ENCODE results near the gene GRM4. TPM values are rescaled to one million over a fixed set of nuclear protein-coding genes. Genes with fewer than 3 reads are reported as not detected.
A peak's percentile ranks its signal among the peaks of the same experiment; 100 is the strongest.

The GRM4 gene
- total and polyA plus RNA-seq, 9 of the 15 experiments (the other 6 are each of a cell fraction or from before 2014, with no cell fraction given) = 0.18 TPM; not detected in 8

DNA sequence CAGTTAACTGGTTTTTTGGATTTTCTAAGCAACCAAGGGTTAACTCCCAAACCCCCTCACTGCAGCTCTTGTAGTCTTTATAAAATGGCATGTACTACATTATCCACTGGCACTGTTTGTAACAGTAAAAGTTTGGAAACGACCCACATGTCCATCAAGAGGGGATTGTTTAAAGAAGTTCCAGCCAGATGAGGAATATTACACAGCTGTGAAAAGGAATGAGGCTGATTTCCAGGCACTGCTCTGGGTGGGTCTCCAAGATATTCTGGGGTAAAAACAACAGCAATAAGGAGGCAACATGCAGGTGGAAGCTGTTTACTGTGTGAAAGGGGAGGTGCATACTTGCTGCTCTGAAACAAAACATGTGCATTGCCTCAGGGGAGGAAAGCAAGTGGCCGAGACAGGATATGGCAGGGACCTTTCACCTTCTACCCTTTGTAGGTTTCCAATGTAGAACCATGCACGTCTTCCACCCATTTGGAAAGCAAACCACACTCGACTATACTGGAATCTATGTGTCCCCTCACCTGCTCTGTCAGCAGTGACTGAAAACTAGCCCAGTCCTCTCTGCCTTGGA, 51.9 kb downstream of the GRM4 start:
- Histone ChIP-seq H3K9me1 (ENCODE audit: control insufficient read depth, insufficient read depth, low read length) (no peaks in the 10 kb centered on the region), H3K9ac (ENCODE audit: insufficient read depth in 1 of 2, low read depth in 2 of 2, low read length in 2 of 2) (no peak overlapping the region), H3K4me3 (no peak overlapping the region), H3K4me2 (ENCODE audit: insufficient read depth, low read length) (no peak overlapping the region), H3K9me3 (replicated peaks; ENCODE audit: control insufficient read depth, insufficient read depth, low read depth, low read length) (no peaks in the 10 kb centered on the region), H3K27ac (ENCODE audit: extremely low read depth, low read depth, low read length) (no peak overlapping the region), H3K27me3 (ENCODE audit: control insufficient read depth in 2 of 2, insufficient read depth in 2 of 2, low read length in 2 of 2) (peaks cover 17 to 85% of the 10 kb centered on the region in 2 experiments; a peak in 4 of 5 replicates), H2AFZ (ENCODE audit: low read depth, low read length) (no peak overlapping the region), H3K79me2 (ENCODE audit: control insufficient read depth, insufficient read depth, low read length) (no peaks in the 10 kb centered on the region), H3K36me3 (ENCODE audit: control insufficient read depth, insufficient read depth, low read length) (no peaks in the 10 kb centered on the region), H4K20me1 (replicated peaks; ENCODE audit: control insufficient read depth, insufficient read depth, low read length) (peaks cover 21% of the 10 kb centered on the region), H3K4me1 (replicated peaks in 1 of 2; ENCODE audit: control insufficient read depth in 2 of 2, insufficient read depth in 2 of 2, low read length in 2 of 2) (peaks cover 0 to 15% of the 10 kb centered on the region in 2 experiments; a peak in 1 of 5 replicates)
- no TSS peak for BruUV-seq (replicated peaks)
- intact Hi-C loops (cut with micrococcal nuclease) (no loop called here), in situ Hi-C loops (cut with MboI) (no loop called here)
- FAIRE-seq (peak; percentile 64), ATAC-seq (no peak), DNase-seq (ENCODE audit: extremely low read depth in 1 of 4, low spot score in 3 of 4) (no peak)
- 3% methylated on average over 4 of the region's 4 CpGs for WGBS (ENCODE audit: insufficient coverage, low coverage, missing lambda C conversion rate)
- ChIA-PET POLR2A (interaction anchor here (0.6 to 1.6 kb wide), 2 partner anchors 48 to 511 kb away, joined by 3 read pairs; no protein-coding TSS in a partner anchor), CTCF (ENCODE audit: low intra/inter-chr PET ratio) (no interaction called here)
- TF ChIP-seq ZNF146 (CRISPR knock-in tag; IDR thresholded peaks at IDR 0.05; ENCODE audit: unreplicated experiment) (peak; percentile 94), SRF (CRISPR knock-in tag; IDR thresholded peaks at IDR 0.05) (no peak), HDAC1 (IDR thresholded peaks at IDR 0.05) (no peak), PHF21A (IDR thresholded peaks at IDR 0.05; ENCODE audit: borderline replicate concordance, low read depth) (no peak), HDGF (IDR thresholded peaks at IDR 0.05) (no peak), RBM25 (IDR thresholded peaks at IDR 0.05; ENCODE audit: low read depth, low read length, severe bottlenecking) (peak; percentile 52), SIN3B (IDR thresholded peaks at IDR 0.05; ENCODE audit: low read depth) (no peak)
